ENCODE results near the gene IRF2BP1. TPM values are rescaled to one million over a fixed set of nuclear protein-coding genes. Genes with fewer than 3 reads are reported as not detected.
A peak's percentile ranks its signal among the peaks of the same experiment; 100 is the strongest.

IRF2BP1 gene
- total RNA-seq, 2 donors from 2014 or later, result 25.0 to 25.5 TPM

- H3K36me3 ChIP-seq, result peaks cover 13% of the 10 kb centered on the region
- DNase-seq (ENCODE audit: low spot score) (no peak), ATAC-seq (ENCODE audit: insufficient number of reproducible peaks, low FRiP score, low read depth) (no peak)
- no peaks in the 10 kb centered on the region for H3K9me3 ChIP-seq
- peaks cover 6 to 21% of the 10 kb centered on the region in 2 donors for H3K4me1 ChIP-seq (ENCODE audit: control insufficient read depth in 1 of 2, low read depth in 2 of 2)
- peak within 1 kb of the TSS; percentile 52 to 76 for H3K27ac ChIP-seq
- H3K4me3 ChIP-seq, result peak within 1 kb of the TSS; percentile 89
- no peaks in the 10 kb centered on the region for H3K27me3 ChIP-seq (replicated peaks; ENCODE audit: insufficient read depth)
- no peak for TF ChIP-seq CTCF (IDR thresholded peaks at IDR 0.05)
These were observed 16.1 kb upstream of the IRF2BP1 start, which contains the start of gene MYPOP for GRCh38 chr19:45901912-45902650. Gene MYPOP (minus strand): TSS chr19:45902613. CDS start chr19:45901773, 840 bp downstream.

GRCh38 chr19:45901432-45901911 lies 15.5 kb upstream of the IRF2BP1 start:
- TF ChIP-seq CTCF (IDR thresholded peaks at IDR 0.05), result no peak
- Histone ChIP-seq H3K4me1 (ENCODE audit: control insufficient read depth in 1 of 2, low read depth in 2 of 2) (peaks cover 6 to 21% of the 10 kb centered on the region in 2 donors), H3K4me3 (peak overlapping the region; percentile 89), H3K9me3 (no peaks in the 10 kb centered on the region), H3K27ac (no peak overlapping the region), H3K27me3 (replicated peaks; ENCODE audit: insufficient read depth) (no peaks in the 10 kb centered on the region), H3K36me3 (peaks cover 13% of the 10 kb centered on the region)
- no peak for DNase-seq (ENCODE audit: low spot score)
- no peak for ATAC-seq (ENCODE audit: insufficient number of reproducible peaks, low FRiP score, low read depth)

GRCh38 chr19:45900738-45901431 lies 14.9 kb upstream of the IRF2BP1 start:
- no peaks in the 10 kb centered on the region for H3K27me3 ChIP-seq (replicated peaks; ENCODE audit: insufficient read depth)
- H3K27ac ChIP-seq, result no peak overlapping the region
- peaks cover 13% of the 10 kb centered on the region for H3K36me3 ChIP-seq
- no peak for ATAC-seq (ENCODE audit: insufficient number of reproducible peaks, low FRiP score, low read depth)
- peaks cover 6 to 21% of the 10 kb centered on the region in 2 donors for H3K4me1 ChIP-seq (ENCODE audit: control insufficient read depth in 1 of 2, low read depth in 2 of 2)
- H3K4me3 ChIP-seq, result peak overlapping the region; percentile 89
- no peak for DNase-seq (ENCODE audit: low spot score)
- H3K9me3 ChIP-seq, result no peaks in the 10 kb centered on the region
- TF ChIP-seq CTCF (IDR thresholded peaks at IDR 0.05), result no peak

- H3K4me3 ChIP-seq, result no peak overlapping the region
- peaks cover 6 to 21% of the 10 kb centered on the region in 2 donors for H3K4me1 ChIP-seq (ENCODE audit: control insufficient read depth in 1 of 2, low read depth in 2 of 2)
- no peak overlapping the region for H3K27ac ChIP-seq
- H3K27me3 ChIP-seq (replicated peaks; ENCODE audit: insufficient read depth), result no peaks in the 10 kb centered on the region
- no peak for ATAC-seq (ENCODE audit: insufficient number of reproducible peaks, low FRiP score, low read depth)
- DNase-seq (ENCODE audit: low spot score), result no peak
- H3K9me3 ChIP-seq, result no peaks in the 10 kb centered on the region
- H3K36me3 ChIP-seq, result peaks cover 13% of the 10 kb centered on the region
- TF ChIP-seq CTCF (IDR thresholded peaks at IDR 0.05), result no peak
These were observed 14.1 kb upstream of the IRF2BP1 start for GRCh38 chr19:45899919-45900589.

- no peak for DNase-seq (ENCODE audit: low spot score)
- no peaks in the 10 kb centered on the region for H3K9me3 ChIP-seq
- no peak overlapping the region for H3K4me3 ChIP-seq
- H3K27ac ChIP-seq, result no peak overlapping the region
- TF ChIP-seq CTCF (IDR thresholded peaks at IDR 0.05), result no peak
- peaks cover 13% of the 10 kb centered on the region for H3K36me3 ChIP-seq
- ATAC-seq (ENCODE audit: insufficient number of reproducible peaks, low FRiP score, low read depth), result no peak
- peaks cover 6 to 21% of the 10 kb centered on the region in 2 donors for H3K4me1 ChIP-seq (ENCODE audit: control insufficient read depth in 1 of 2, low read depth in 2 of 2)
- H3K27me3 ChIP-seq (replicated peaks; ENCODE audit: insufficient read depth), result no peaks in the 10 kb centered on the region
These were observed 13.3 kb upstream of the IRF2BP1 start for GRCh38 chr19:45899253-45899652.
